Upper lobe of right lung (tissue), 1 donor: Measurements from ENCODE around the gene CDK5R1. TPM values are rescaled to one million over a fixed set of nuclear protein-coding genes. Genes with fewer than 3 reads are reported as not detected.
A peak's percentile ranks its signal among the peaks of the same experiment; 100 is the strongest.

Experiments
- ATAC-seq: fragments of 200-7000 bp; cut with Tn5 transposase; one replicate; pipeline ENCODE4 v1.9.1; 2020; ENCODE audit warnings: mild to moderate bottlenecking, moderate library complexity
- DNase-seq: peaks from one replicate; pipeline ENCODE4 v3.0.0-alpha.2; 2020
- H3K27ac ChIP-seq: fragments of 200-600 bp; one replicate; pipeline ENCODE4 v1.8.0; 2022
- H3K27me3 ChIP-seq: fragments of 200-600 bp; one replicate; pipeline ENCODE4 v1.8.0; 2022; ENCODE audit warnings: mild to moderate bottlenecking
- H3K36me3 ChIP-seq: fragments of 200-600 bp; one replicate; pipeline ENCODE4 v1.8.0; 2022
- H3K4me1 ChIP-seq: fragments of 200-600 bp; one replicate; pipeline ENCODE4 v1.8.0; 2022
- H3K4me3 ChIP-seq: fragments of 200-600 bp; one replicate; pipeline ENCODE4 v1.8.0; 2022; ENCODE audit warnings: mild to moderate bottlenecking
- H3K9me3 ChIP-seq: fragments of 200-600 bp; one replicate; pipeline ENCODE4 v1.8.0; 2022
- CTCF ChIP-seq: fragments of 200-600 bp; IDR thresholded peaks from one replicate; pipeline ENCODE4 v1.8.0; 2022; ENCODE audit warnings: antibody characterized with exemption
- intact Hi-C: fragments of 100-400 bp; cut with DNase I; formaldehyde crosslinking; loops from one replicate; pipeline ENCODE4 v1.11.0; 2022
- total RNA-seq: library from RNA; stranded (reverse); fragmentation: NEBNext Ultra II Directional; extraction: Animal tissue kit (Norgen Biotek cat#: 25700); gene quantifications from one replicate; pipeline ENCODE4 v1.2.1, GENCODE V29; 2021
- donor health status: DM: no; HTN: yes; CAD: no; lungs with severe emphysema.

The CDK5R1 gene
- total RNA-seq, 1 donor from 2014 or later: 1.6 TPM

GRCh38 chr17:32493571-32493970 is 6.8 kb downstream of the CDK5R1 start:
- H3K36me3 ChIP-seq: no peaks in the 10 kb centered on the region
- peaks cover 7% of the 10 kb centered on the region for H3K4me1 ChIP-seq
- H3K27ac ChIP-seq: no peak overlapping the region
- no peaks in the 10 kb centered on the region for H3K9me3 ChIP-seq
- ATAC-seq: no peak
- no peak for DNase-seq
- no peak for TF ChIP-seq CTCF
- intact Hi-C loops: no loop called here
- no peak overlapping the region for H3K4me3 ChIP-seq
- H3K27me3 ChIP-seq: no peaks in the 10 kb centered on the region

GRCh38 chr17:32493976-32494513 is 7.3 kb downstream of the CDK5R1 start:
- no peaks in the 10 kb centered on the region for H3K9me3 ChIP-seq
- H3K4me1 ChIP-seq: peaks cover 7% of the 10 kb centered on the region
- DNase-seq: peak; percentile 58
- H3K36me3 ChIP-seq: no peaks in the 10 kb centered on the region
- no peaks in the 10 kb centered on the region for H3K27me3 ChIP-seq
- no peak for ATAC-seq
- H3K27ac ChIP-seq: no peak overlapping the region
- H3K4me3 ChIP-seq: no peak overlapping the region
- intact Hi-C loops: no loop called here
- no peak for TF ChIP-seq CTCF

DNA sequence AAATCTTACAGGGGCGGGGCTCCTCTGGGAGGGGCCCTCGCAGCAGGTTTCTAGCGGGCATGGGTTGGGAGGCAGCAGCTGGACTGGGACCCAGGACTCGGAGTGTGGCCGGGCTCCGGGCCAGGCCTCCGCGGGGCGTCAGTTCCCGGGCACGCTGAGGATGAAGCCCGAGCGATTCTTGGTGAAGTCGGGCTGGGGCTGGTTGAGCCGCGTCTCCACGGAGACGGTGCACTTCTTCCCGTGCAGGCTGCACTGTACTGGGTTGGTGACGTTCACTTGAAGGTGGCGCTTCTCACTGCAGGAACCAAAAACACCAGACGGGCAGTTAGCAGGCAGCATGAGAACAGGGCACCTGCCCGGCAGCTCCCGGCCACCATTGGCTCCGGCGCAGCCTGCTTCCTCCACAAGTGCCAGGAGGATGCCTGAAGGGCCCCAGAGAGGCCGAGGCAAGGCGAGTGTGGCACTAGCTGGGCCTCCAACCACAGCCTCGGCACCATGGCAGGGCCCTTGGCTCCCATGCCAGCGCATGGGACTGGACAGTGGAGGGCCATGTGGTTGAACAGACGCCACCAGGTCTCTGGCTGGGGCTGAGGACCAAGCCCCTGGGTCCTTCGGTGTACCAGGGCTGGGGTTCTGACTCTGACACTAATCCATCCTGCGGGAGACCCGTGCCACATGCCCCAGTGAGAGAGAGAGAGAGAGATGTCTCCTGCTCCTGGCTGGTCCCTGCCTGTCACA is 8.0 kb downstream of the CDK5R1 start:
- intact Hi-C loops: no loop called here
- ATAC-seq: no peak
- DNase-seq: no peak
- TF ChIP-seq CTCF: no peak
- H3K4me1 ChIP-seq: peaks cover 7% of the 10 kb centered on the region
- H3K9me3 ChIP-seq: no peaks in the 10 kb centered on the region
- no peaks in the 10 kb centered on the region for H3K27me3 ChIP-seq
- no peak overlapping the region for H3K4me3 ChIP-seq
- no peak overlapping the region for H3K27ac ChIP-seq
- H3K36me3 ChIP-seq: no peaks in the 10 kb centered on the region

DNA sequence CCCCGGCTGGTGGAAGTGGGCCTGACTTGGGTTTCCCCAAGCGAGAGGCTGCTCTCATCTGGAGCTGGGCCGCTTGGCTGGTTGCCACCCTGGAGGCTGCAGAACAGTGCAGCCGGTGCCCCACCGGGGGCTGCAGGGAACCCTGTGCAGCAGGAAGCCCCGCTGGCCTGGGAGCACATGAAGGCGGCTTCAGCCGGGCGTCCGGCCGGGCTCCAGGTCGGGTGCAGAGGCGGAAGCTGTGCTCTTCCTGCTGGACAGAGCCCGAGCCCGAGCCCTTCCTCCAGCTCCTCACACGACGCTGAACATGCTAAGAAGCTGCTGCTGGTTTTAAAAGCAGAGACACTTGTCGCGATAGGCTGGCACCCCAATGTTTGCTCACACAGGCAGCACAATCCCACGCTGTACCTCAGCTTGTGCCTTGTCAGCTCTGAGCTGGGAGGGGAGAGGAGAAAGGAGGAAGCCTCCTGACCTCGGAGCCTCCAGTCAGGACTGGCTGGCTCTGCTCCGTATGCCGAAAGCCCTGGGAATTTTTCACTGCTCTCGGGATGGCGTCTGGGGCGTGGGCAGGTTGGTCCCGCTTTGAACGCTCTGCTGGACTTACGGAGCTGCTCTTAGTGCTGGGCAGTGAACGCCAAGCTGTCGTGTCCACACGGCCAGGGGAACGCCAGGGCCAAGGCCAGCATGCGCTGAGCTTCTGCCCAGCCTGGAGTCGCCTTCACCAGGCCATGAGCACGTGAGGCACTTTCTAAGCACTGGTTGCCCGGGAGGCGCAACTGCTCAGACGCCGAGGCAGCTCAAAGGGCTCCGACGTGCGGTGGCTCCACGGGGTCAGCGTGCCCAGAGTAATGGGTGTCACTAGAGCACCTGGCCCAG is 8.8 kb downstream of the CDK5R1 start:
- no peaks in the 10 kb centered on the region for H3K27me3 ChIP-seq
- no peak overlapping the region for H3K4me3 ChIP-seq
- no peaks in the 10 kb centered on the region for H3K9me3 ChIP-seq
- peaks cover 7% of the 10 kb centered on the region for H3K4me1 ChIP-seq
- TF ChIP-seq CTCF: no peak
- H3K27ac ChIP-seq: no peak overlapping the region
- ATAC-seq: peak; percentile 38
- no peaks in the 10 kb centered on the region for H3K36me3 ChIP-seq
- peak; percentile 69 for DNase-seq
- intact Hi-C loops: no loop called here

DNA sequence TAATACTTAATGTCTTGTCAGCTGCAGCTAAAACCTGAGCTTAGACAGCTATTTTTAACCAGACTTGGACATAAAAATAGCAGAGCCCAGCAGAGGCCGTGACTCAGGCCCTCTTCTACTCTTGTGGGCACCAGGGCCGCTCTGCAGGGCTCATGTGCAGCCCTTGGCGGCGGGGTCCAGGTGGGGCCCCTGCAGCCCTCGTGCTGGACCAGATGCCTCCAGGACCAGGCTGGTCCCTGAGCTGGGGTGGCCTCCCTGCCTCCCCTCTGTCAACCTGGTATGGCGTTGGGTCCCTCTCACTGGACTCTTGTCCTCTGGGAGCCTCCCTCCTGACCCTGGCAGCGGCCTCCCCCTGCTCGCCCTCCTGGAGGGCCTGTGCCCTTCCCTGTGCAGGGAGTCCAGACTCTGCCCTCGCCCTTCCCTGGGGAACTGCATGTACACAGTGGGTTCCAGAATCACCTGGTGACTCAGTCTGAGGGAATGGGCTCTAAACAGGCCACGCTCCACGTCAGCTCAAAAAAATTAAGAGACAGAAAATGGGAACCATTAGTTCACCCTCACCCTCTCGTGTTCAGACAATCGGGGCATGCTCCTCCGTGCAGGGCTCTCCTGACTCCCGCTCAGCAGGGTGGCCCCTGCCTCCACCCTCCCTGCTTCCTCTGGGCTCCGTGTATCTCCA is 9.7 kb downstream of the CDK5R1 start:
- ATAC-seq (no peak), DNase-seq (peak; percentile 47)
- Histone ChIP-seq H3K36me3 (no peaks in the 10 kb centered on the region), H3K27me3 (no peaks in the 10 kb centered on the region), H3K4me3 (no peak overlapping the region), H3K9me3 (no peaks in the 10 kb centered on the region), H3K4me1 (peaks cover 7% of the 10 kb centered on the region), H3K27ac (no peak overlapping the region)
- no peak for TF ChIP-seq CTCF
- intact Hi-C loops: no loop called here
